Neural progenitor cell (in vitro differentiated cells): ENCODE results near the gene KRT72. TPM values are rescaled to one million over a fixed set of nuclear protein-coding genes. Genes with fewer than 3 reads are reported as not detected.

ENCODE experiments used
- DNase-seq: peaks from one replicate; pipeline ENCODE4 v3.0.0-alpha.2; 2016; ENCODE audit warnings: low spot score
- H2AFZ ChIP-seq: fragments of 200-600 bp; sonication (generic); replicated peaks from 2 replicates; pipeline ENCODE4 v1.6.1; 2016; ENCODE audit warnings: antibody characterized with exemption
- H3F3A ChIP-seq: fragments of 200-600 bp; sonication (generic); 2 replicates; pipeline ENCODE4 v1.6.1; 2016; ENCODE audit warnings: antibody characterized with exemption, low read depth
- H3K27ac ChIP-seq: fragments of 200-600 bp; sonication (generic); 2 replicates; pipeline ENCODE4 v1.5.1; 2016; ENCODE audit warnings: mild to moderate bottlenecking
- H3K27me3 ChIP-seq: fragments of 200-600 bp; sonication (generic); 2 replicates; pipeline ENCODE4 v1.6.1; 2016; ENCODE audit warnings: mild to moderate bottlenecking, moderate library complexity
- H3K36me3 ChIP-seq: fragments of 200-600 bp; sonication (generic); 2 replicates; pipeline ENCODE4 v1.5.1; 2016
- H3K4me1 ChIP-seq: fragments of 200-600 bp; sonication (generic); 2 replicates; pipeline ENCODE4 v1.6.1; 2016; ENCODE audit warnings: mixed run types
- H3K4me2 ChIP-seq: fragments of 200-600 bp; sonication (generic); 2 replicates; pipeline ENCODE4 v1.6.1; 2016
- H3K4me3 ChIP-seq: fragments of 200-600 bp; sonication (generic); 2 replicates; pipeline ENCODE4 v1.5.1; 2016
- H3K79me2 ChIP-seq: fragments of 200-600 bp; sonication (generic); 2 replicates; pipeline ENCODE4 v1.6.1; 2016; ENCODE audit warnings: low read depth
- H3K9ac ChIP-seq: fragments of 200-600 bp; sonication (generic); 2 replicates; pipeline ENCODE4 v1.6.1; 2016
- H3K9me3 ChIP-seq: fragments of 200-600 bp; sonication (generic); 2 replicates; pipeline ENCODE4 v1.5.1; 2016; ENCODE audit warnings: low read depth
- H4K20me1 ChIP-seq: fragments of 200-600 bp; sonication (generic); 2 replicates; pipeline ENCODE4 v1.6.1; 2016; ENCODE audit warnings: low read depth
- H3K27ac Mint-ChIP-seq: 3 replicates; pipeline ENCODE4 v1.8.0; 2021; ENCODE audit warnings: mixed read lengths
- H3K27me3 Mint-ChIP-seq: 2 replicates; pipeline ENCODE4 v1.8.0; 2022; ENCODE audit warnings: low read depth, mild to moderate bottlenecking, inconsistent platforms, moderate library complexity, mixed read lengths; ENCODE audit not compliant: insufficient read depth
- H3K36me3 Mint-ChIP-seq: 3 replicates; pipeline ENCODE4 v1.8.0; 2021; ENCODE audit warnings: mixed read lengths
- H3K4me1 Mint-ChIP-seq: 3 replicates; pipeline ENCODE4 v1.8.0; 2021; ENCODE audit warnings: mixed read lengths
- H3K4me3 Mint-ChIP-seq: 3 replicates; pipeline ENCODE4 v1.8.0; 2021; ENCODE audit warnings: mild to moderate bottlenecking, moderate library complexity, mixed read lengths
- H3K9me3 Mint-ChIP-seq: 3 replicates; pipeline ENCODE4 v1.8.0; 2020; ENCODE audit warnings: mixed read lengths
- CTCF ChIP-seq: fragments of 200-600 bp; sonication (generic); IDR thresholded peaks from 2 replicates; pipeline ENCODE4 v1.5.1; 2017; ENCODE audit warnings: antibody characterized with exemption, mild to moderate bottlenecking
- EZH2 ChIP-seq: fragments of 200-600 bp; sonication (generic); IDR thresholded peaks from 2 replicates; pipeline ENCODE4 v1.6.1; 2017; ENCODE audit warnings: antibody characterized with exemption, mild to moderate bottlenecking, moderate library complexity
- EZH2phosphoT487 ChIP-seq: fragments of 200-600 bp; sonication (generic); IDR thresholded peaks from 2 replicates; pipeline ENCODE4 v1.6.1; 2017; ENCODE audit warnings: antibody characterized with exemption
- total RNA-seq: library from RNA; depleted of rRNA; stranded (reverse); fragments of >200 nt; gene quantifications from 2 replicates; pipeline ENCODE4 v1.2.3, GENCODE V29; 2015; ENCODE audit warnings: low replicate concordance

Gene KRT72
- total RNA-seq, 1 donor from 2014 or later = not detected

GRCh38 chr12:52551216-52551865 is 49.9 kb downstream of the KRT72 start:
- no peak for TF ChIP-seq EZH2phosphoT487
- TF ChIP-seq EZH2 = no peak
- TF ChIP-seq CTCF = no peak
- Histone ChIP-seq H3K4me3 (no peak overlapping the region), H3K9ac (no peak overlapping the region), H3F3A (no peaks in the 10 kb centered on the region), H2AFZ (no peak overlapping the region), H3K4me2 (no peak overlapping the region), H3K27ac (no peak overlapping the region), H4K20me1 (no peaks in the 10 kb centered on the region), H3K79me2 (no peaks in the 10 kb centered on the region), H3K4me1 (no peaks in the 10 kb centered on the region), H3K36me3 (no peaks in the 10 kb centered on the region), H3K9me3 (no peaks in the 10 kb centered on the region), H3K27me3 (no peaks in the 10 kb centered on the region)
- no peaks in the 10 kb centered on the region for H3K4me1 Mint-ChIP-seq
- H3K4me3 Mint-ChIP-seq = no peak overlapping the region
- H3K27ac Mint-ChIP-seq = no peak overlapping the region
- H3K27me3 Mint-ChIP-seq = peaks cover 15% of the 10 kb centered on the region
- DNase-seq = no peak
- no peaks in the 10 kb centered on the region for H3K9me3 Mint-ChIP-seq
- H3K36me3 Mint-ChIP-seq = no peaks in the 10 kb centered on the region

GRCh38 chr12:52546126-52546525 is 55.1 kb downstream of the KRT72 start:
- H3K4me1 Mint-ChIP-seq = no peaks in the 10 kb centered on the region
- H3K4me3 ChIP-seq = no peak overlapping the region
- no peaks in the 10 kb centered on the region for H3K4me1 ChIP-seq
- H3K27ac ChIP-seq = no peak overlapping the region
- no peaks in the 10 kb centered on the region for H4K20me1 ChIP-seq
- no peaks in the 10 kb centered on the region for H3K79me2 ChIP-seq
- H3K4me3 Mint-ChIP-seq = no peak overlapping the region
- H3F3A ChIP-seq = no peaks in the 10 kb centered on the region
- DNase-seq = no peak
- H3K27me3 Mint-ChIP-seq = peaks cover 10% of the 10 kb centered on the region
- no peaks in the 10 kb centered on the region for H3K36me3 ChIP-seq
- no peak overlapping the region for H3K4me2 ChIP-seq
- no peaks in the 10 kb centered on the region for H3K36me3 Mint-ChIP-seq
- H3K9me3 Mint-ChIP-seq = peaks cover 2% of the 10 kb centered on the region
- H3K27ac Mint-ChIP-seq = no peak overlapping the region
- no peak for TF ChIP-seq EZH2phosphoT487
- H3K27me3 ChIP-seq = no peaks in the 10 kb centered on the region
- no peak overlapping the region for H2AFZ ChIP-seq
- H3K9ac ChIP-seq = no peak overlapping the region
- H3K9me3 ChIP-seq = no peaks in the 10 kb centered on the region

- Histone ChIP-seq H3K9ac (no peak overlapping the region), H3K4me3 (no peak overlapping the region), H3K9me3 (no peaks in the 10 kb centered on the region), H4K20me1 (no peaks in the 10 kb centered on the region), H3F3A (no peaks in the 10 kb centered on the region), H3K79me2 (no peaks in the 10 kb centered on the region), H3K4me1 (no peaks in the 10 kb centered on the region), H3K27ac (no peak overlapping the region), H2AFZ (no peak overlapping the region), H3K36me3 (no peaks in the 10 kb centered on the region), H3K27me3 (no peaks in the 10 kb centered on the region), H3K4me2 (no peak overlapping the region)
- H3K9me3 Mint-ChIP-seq = peaks cover 3% of the 10 kb centered on the region
- peak; percentile 18 for DNase-seq
- no peak for TF ChIP-seq EZH2phosphoT487
- no peak for TF ChIP-seq EZH2
- TF ChIP-seq CTCF = no peak
- no peak overlapping the region for H3K27ac Mint-ChIP-seq
- peaks cover 11% of the 10 kb centered on the region for H3K27me3 Mint-ChIP-seq
- H3K4me3 Mint-ChIP-seq = no peak overlapping the region
- peaks cover 2% of the 10 kb centered on the region for H3K4me1 Mint-ChIP-seq
- H3K36me3 Mint-ChIP-seq = no peaks in the 10 kb centered on the region
Observed at GRCh38 chr12:52543985-52544883, 57.0 kb downstream of the KRT72 start.
